Measurements from ENCODE around the gene CDH4. TPM values are rescaled to one million over a fixed set of nuclear protein-coding genes. Genes with fewer than 3 reads are reported as not detected.

The CDH4 gene
- total and polyA plus RNA-seq, 2 of the 8 experiments (the other 6 are each of a cell fraction or from before 2014, with no cell fraction given): 4.3 to 7.9 TPM

DNA sequence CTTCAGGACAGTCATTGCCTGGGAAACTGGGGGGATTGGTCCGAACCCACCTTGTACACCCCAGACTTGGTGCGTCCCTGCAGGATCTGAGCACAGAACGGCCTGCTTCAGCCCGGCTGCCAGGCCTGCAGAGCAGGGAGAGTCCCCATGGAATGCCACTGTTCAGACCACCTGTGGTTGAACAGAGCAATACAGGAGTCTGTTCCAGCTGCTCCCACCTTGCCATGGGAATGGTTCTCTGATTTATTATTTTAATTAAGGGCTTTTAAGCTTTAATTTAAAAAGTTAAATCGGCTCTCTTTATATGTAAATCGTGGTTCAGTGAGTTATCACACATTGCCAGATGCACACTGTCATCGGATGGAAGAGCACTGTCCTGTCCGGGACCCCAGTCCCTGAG, 310.4 kb downstream of the CDH4 start:
- no peaks in the 10 kb centered on the region for H3K36me3 ChIP-seq (ENCODE audit: control insufficient read depth in 2 of 4, insufficient read depth in 4 of 4, low read length in 3 of 4)
- no peak overlapping the region for H3K27ac ChIP-seq (ENCODE audit: low read depth, low read length)
- H2BK20ac ChIP-seq (ENCODE audit: low read length): no peak overlapping the region
- H3K4me2 ChIP-seq (ENCODE audit: insufficient read depth in 1 of 2, low read depth in 2 of 2, low read length in 2 of 2): no peak overlapping the region
- H3K23ac ChIP-seq (ENCODE audit: insufficient read length): no peak overlapping the region
- DNase-seq (ENCODE audit: low read depth in 1 of 2, low spot score in 2 of 2) (no peak), FAIRE-seq (no peak)
- H3K27me3 ChIP-seq (replicated peaks in 1 of 4; ENCODE audit: control insufficient read depth in 3 of 4, extremely low read depth in 1 of 4, insufficient read depth in 3 of 4, low read length in 3 of 4): no peaks in the 10 kb centered on the region; a peak in 2 of 7 replicates
- H3K9ac ChIP-seq (replicated peaks in 1 of 4; ENCODE audit: extremely low read depth in 1 of 4, low read depth in 3 of 4, low read length in 3 of 4): no peak overlapping the region
- H4K91ac ChIP-seq (replicated peaks; ENCODE audit: insufficient read length, low read length): no peak overlapping the region
- no peaks in the 10 kb centered on the region for H3K79me1 ChIP-seq (ENCODE audit: low read depth, low read length)
- no peak overlapping the region for H4K5ac ChIP-seq (ENCODE audit: insufficient read length, low read depth, low read length)
- CTCF ChIA-PET (ENCODE audit: partially characterized antibody): interaction anchor here (1.1 to 1.6 kb wide), 2 partner anchors 26 to 32 kb away, joined by 3 to 4 read pairs; no protein-coding TSS in a partner anchor
- no peak overlapping the region for H3K4me3 ChIP-seq (ENCODE audit: extremely low read depth in 1 of 4, insufficient read depth in 2 of 4, low read depth in 3 of 4, low read length in 4 of 4)
- no peak overlapping the region for H4K8ac ChIP-seq (ENCODE audit: extremely low read depth, insufficient read depth, low read length)
- TF ChIP-seq CEBPB (IDR thresholded peaks at IDR 0.05; ENCODE audit: low read depth, low read length) (no peak), KDM4A (IDR thresholded peaks at IDR 0.05; ENCODE audit: low read depth, low read length, severe bottlenecking) (no peak), CHD1 (IDR thresholded peaks at IDR 0.05; ENCODE audit: low read depth, low read length) (no peak), HDAC2 (IDR thresholded peaks at IDR 0.05; ENCODE audit: borderline replicate concordance in 1 of 2, low read depth in 2 of 2, low read length in 2 of 2) (no peak), CREB1 (IDR thresholded peaks at IDR 0.05) (no peak), TBP (IDR thresholded peaks at IDR 0.05; ENCODE audit: low read depth, low read length) (no peak), KDM5A (IDR thresholded peaks at IDR 0.05; ENCODE audit: low read length) (no peak)
- POLR2A ChIA-PET (ENCODE audit: partially characterized antibody): no interaction called here
- WGBS, 2 experiments (ENCODE audit: extremely low coverage in 1 of 2, insufficient coverage in 1 of 2, insufficient read length in 1 of 2, insufficient replicate concordance in 2 of 2, low coverage in 1 of 2, low lambda C conversion rate in 2 of 2, missing lambda C conversion rate in 1 of 2): 92% methylated on average over 8 of the region's 8 CpGs; no CpG with 5 or more reads in 1 of the 2 experiments
- peaks cover 0 to 19% (median 8%) of the 10 kb centered on the region in 4 experiments; a peak in 6 of 7 replicates for H3K4me1 ChIP-seq (replicated peaks in 1 of 4; ENCODE audit: control insufficient read depth in 3 of 4, insufficient read depth in 4 of 4, low read length in 3 of 4)
- H2AFZ ChIP-seq (ENCODE audit: low read length): no peak overlapping the region
- no peak overlapping the region for H2AK5ac ChIP-seq (ENCODE audit: low read depth, low read length)
- no peak overlapping the region for H2BK120ac ChIP-seq (replicated peaks; ENCODE audit: low read depth, low read length)
- H3K18ac ChIP-seq (ENCODE audit: extremely low read depth, low read length): no peak overlapping the region; the same call in 1 of the 2 replicates
- H3K14ac ChIP-seq (ENCODE audit: insufficient read length): no peak overlapping the region
- H2BK5ac ChIP-seq (ENCODE audit: low read depth, low read length): no peak overlapping the region
- no peaks in the 10 kb centered on the region; the same call in 1 of the 2 replicates for H3K23me2 ChIP-seq (ENCODE audit: low read depth, low read length)
- H3K4ac ChIP-seq (replicated peaks; ENCODE audit: insufficient read length, low read depth, low read length): no peak overlapping the region
- no peak overlapping the region for H3K56ac ChIP-seq (replicated peaks; ENCODE audit: insufficient read length, low read depth, low read length)
- no peaks in the 10 kb centered on the region for H3K9me3 ChIP-seq (ENCODE audit: insufficient read depth in 2 of 2, low read depth in 1 of 2, low read length in 1 of 2)
- H2BK12ac ChIP-seq (ENCODE audit: low read depth, low read length): no peak overlapping the region
- H3K79me2 ChIP-seq (ENCODE audit: control insufficient read depth in 1 of 2, insufficient read depth in 2 of 2, low read length in 2 of 2): no peaks in the 10 kb centered on the region
- H2BK15ac ChIP-seq (ENCODE audit: low read length): peak overlapping the region; percentile 92; the same call in 1 of the 2 replicates
- no peaks in the 10 kb centered on the region for H4K20me1 ChIP-seq (replicated peaks in 1 of 2; ENCODE audit: control insufficient read depth in 1 of 2, insufficient read depth in 2 of 2, low read length in 2 of 2)

Measured in H1 (cell line).